Measurements from ENCODE around the gene MEI4.

- TF ChIP-seq CBX5 (IDR thresholded peaks at IDR 0.05; ENCODE audit: low read depth) (no peak), CTCF (IDR thresholded peaks at IDR 0.05 in 2 of 3, conservative IDR thresholded peaks at IDR 0.05 in 1 of 3; ENCODE audit: control insufficient read depth in 2 of 3, extremely low read depth in 1 of 3, insufficient read depth in 1 of 3, low read depth in 3 of 3, low read length in 3 of 3) (no peak), TAF1 (IDR thresholded peaks at IDR 0.05; ENCODE audit: borderline replicate concordance, low read depth, low read length) (no peak), IRF5 (IDR thresholded peaks at IDR 0.05; ENCODE audit: borderline replicate concordance) (no peak), EP300 (IDR thresholded peaks at IDR 0.05; ENCODE audit: borderline replicate concordance in 1 of 2, control insufficient read depth in 1 of 2, low read depth in 2 of 2, low read length in 2 of 2) (no peak), E2F8 (IDR thresholded peaks at IDR 0.05; ENCODE audit: low read depth, partially characterized antibody) (no peak), CHD1 (IDR thresholded peaks at IDR 0.05; ENCODE audit: low read depth, low read length) (no peak)
Observed at GRCh38 chr6:77716311-77716710, 63.5 kb downstream of the MEI4 start.

Data from GM12878 (cell line).